DND-41 (cell line): Measurements from ENCODE around the gene CDC25A.

Experiments used
- ATAC-seq: fragments of 200-7000 bp; cut with Tn5 transposase; 3 replicates; pipeline ENCODE4 v1.9.1; 2021; ENCODE audit warnings: low read depth; ENCODE audit not compliant: insufficient read depth
- DNase-seq: peaks from one replicate; pipeline ENCODE4 v3.0.0-alpha.2; 2020
- H2AFZ ChIP-seq: 2 replicates; pipeline ENCODE4 v1.6.0; 2012; ENCODE audit warnings: low read depth, low read length
- H3K27ac ChIP-seq: 2 replicates; pipeline ENCODE4 v1.5.1; 2012; ENCODE audit warnings: low read length, inconsistent platforms
- H3K27me3 ChIP-seq: fragments of 200-600 bp; sonication (generic); 2 replicates; pipeline ENCODE4 v1.6.0; 2012; ENCODE audit warnings: low read length, mild to moderate bottlenecking, inconsistent platforms; ENCODE audit not compliant: insufficient read depth, poor library complexity
- H3K36me3 ChIP-seq: 2 replicates; pipeline ENCODE4 v1.5.1; 2012; ENCODE audit warnings: low read length, inconsistent platforms; ENCODE audit not compliant: insufficient read depth
- H3K4me1 ChIP-seq: 2 replicates; pipeline ENCODE4 v1.5.1; 2012; ENCODE audit warnings: mild to moderate bottlenecking, low read length; ENCODE audit not compliant: insufficient read depth
- H3K4me2 ChIP-seq: 2 replicates; pipeline ENCODE4 v1.6.0; 2012; ENCODE audit warnings: mild to moderate bottlenecking, moderate library complexity, low read length, inconsistent platforms; ENCODE audit not compliant: insufficient read depth
- H3K4me3 ChIP-seq, 2 experiments: fragments of 200-600 bp in 1 of 2; shearing (Covaris generic) in 1 of 2; 2 replicates each; pipeline ENCODE4 v1.5.1; 2012 to 2016; ENCODE audit warnings: inconsistent platforms in 2 of 2, low read length in 2 of 2, mild to moderate bottlenecking in 2 of 2, low read depth in 1 of 2, moderate library complexity in 1 of 2
- H3K79me2 ChIP-seq: 2 replicates; pipeline ENCODE4 v1.6.0; 2012; ENCODE audit warnings: low read length, inconsistent platforms; ENCODE audit not compliant: insufficient read depth
- H3K9ac ChIP-seq: 2 replicates; pipeline ENCODE4 v1.6.0; 2012; ENCODE audit warnings: low read depth, mild to moderate bottlenecking, inconsistent platforms, low read length, moderate library complexity
- H3K9me3 ChIP-seq: 2 replicates; pipeline ENCODE4 v1.5.1; 2012; ENCODE audit warnings: low read length, moderate library complexity, mild to moderate bottlenecking, inconsistent platforms; ENCODE audit not compliant: insufficient read depth, severe bottlenecking
- H4K20me1 ChIP-seq: 2 replicates; pipeline ENCODE4 v1.6.0; 2012; ENCODE audit warnings: low read length; ENCODE audit not compliant: insufficient read depth
- CTCF ChIP-seq: IDR thresholded peaks from 2 replicates; pipeline ENCODE4 v1.5.1; 2012; ENCODE audit warnings: borderline replicate concordance, low read length, moderate library complexity, mild to moderate bottlenecking; ENCODE audit not compliant: poor library complexity, severe bottlenecking; ENCODE audit errors: extremely low read depth

CDC25A gene

GRCh38 chr3:48107227-48107626 is 81.0 kb downstream of the CDC25A start:
- Histone ChIP-seq H3K4me2 (no peak overlapping the region), H2AFZ (no peak overlapping the region)

More at GRCh38 chr3:48107227-48107626, 81.0 kb downstream of the CDC25A start:
- no peaks in the 10 kb centered on the region for H4K20me1 ChIP-seq
- no peak overlapping the region for H3K4me3 ChIP-seq
- no peak for ATAC-seq
- H3K79me2 ChIP-seq = no peaks in the 10 kb centered on the region
- H3K4me1 ChIP-seq = peaks cover 6% of the 10 kb centered on the region
- no peaks in the 10 kb centered on the region for H3K36me3 ChIP-seq
- no peak for TF ChIP-seq CTCF
- no peak for DNase-seq
- peaks cover 3% of the 10 kb centered on the region for H3K9me3 ChIP-seq
- no peaks in the 10 kb centered on the region for H3K27me3 ChIP-seq
- H3K9ac ChIP-seq = no peak overlapping the region
- H3K27ac ChIP-seq = no peak overlapping the region
